Esophagus muscularis mucosa (tissue), 4 donors: ENCODE measurements around the gene OGFR.

Experiments used
- EP300 ChIP-seq: sonication (generic); formaldehyde crosslinking; IDR thresholded peaks from one replicate; pipeline ENCODE4 v1.6.1; 2017; ENCODE audit warnings: antibody characterized with exemption
- POLR2AphosphoS5 ChIP-seq, 2 donors: sonication (generic); formaldehyde crosslinking; IDR thresholded peaks; one replicate each; pipeline ENCODE4 v1.6.1; 2017; ENCODE audit warnings: antibody characterized with exemption in 2 of 2
- TF ChIP-seq, protein P1 (sequence below), 3 experiments: fragments of 200-600 bp in 2 of 3; fragments of 450-650 bp in 1 of 3; sonication (generic) in 2 of 3; IDR thresholded peaks; one replicate each; pipeline ENCODE4 v1.5.1; 2017 to 2019; ENCODE audit warnings: antibody characterized with exemption in 3 of 3, mild to moderate bottlenecking in 2 of 3, moderate library complexity in 1 of 3

DNA sequence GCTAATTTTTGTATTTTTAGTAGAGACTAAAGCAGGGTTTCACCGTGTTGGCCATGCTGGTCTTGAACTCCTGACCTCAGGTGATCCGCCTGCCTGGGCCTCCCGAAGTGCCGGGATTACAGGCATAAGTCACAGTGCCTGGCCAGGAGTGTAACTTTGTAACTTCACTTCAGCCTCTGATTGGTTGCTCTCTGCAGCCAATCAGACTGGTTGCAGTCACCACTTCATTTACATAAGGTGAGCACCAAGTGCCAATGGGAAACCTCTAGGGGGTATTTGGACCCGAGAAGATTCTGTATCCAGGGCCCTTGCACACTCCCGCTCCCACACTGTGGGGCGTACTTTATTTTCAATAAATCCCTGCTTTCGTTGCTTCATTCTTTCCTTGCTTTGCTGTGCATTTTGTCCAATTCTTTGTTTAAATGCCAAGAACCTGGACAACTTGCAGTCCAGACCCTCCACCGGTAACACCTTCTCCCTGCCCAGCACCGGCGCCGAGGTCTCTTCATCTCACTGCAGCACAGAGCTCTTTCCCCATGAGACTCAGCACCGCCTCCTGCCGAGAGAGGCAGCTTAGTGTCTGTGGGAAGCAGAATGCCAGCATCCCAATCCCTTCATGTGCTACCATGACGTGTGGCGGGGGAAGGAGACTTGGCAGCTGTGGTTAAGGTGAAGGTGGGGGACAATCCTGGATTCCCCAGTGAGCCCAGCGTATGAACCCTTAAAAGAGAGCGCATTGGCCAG, 22.3 kb upstream of the OGFR start:
- TF ChIP-seq POLR2AphosphoS5 (IDR thresholded peaks at IDR 0.05) (no peak), EP300 (no peak)
- TF ChIP-seq, protein P1, sequence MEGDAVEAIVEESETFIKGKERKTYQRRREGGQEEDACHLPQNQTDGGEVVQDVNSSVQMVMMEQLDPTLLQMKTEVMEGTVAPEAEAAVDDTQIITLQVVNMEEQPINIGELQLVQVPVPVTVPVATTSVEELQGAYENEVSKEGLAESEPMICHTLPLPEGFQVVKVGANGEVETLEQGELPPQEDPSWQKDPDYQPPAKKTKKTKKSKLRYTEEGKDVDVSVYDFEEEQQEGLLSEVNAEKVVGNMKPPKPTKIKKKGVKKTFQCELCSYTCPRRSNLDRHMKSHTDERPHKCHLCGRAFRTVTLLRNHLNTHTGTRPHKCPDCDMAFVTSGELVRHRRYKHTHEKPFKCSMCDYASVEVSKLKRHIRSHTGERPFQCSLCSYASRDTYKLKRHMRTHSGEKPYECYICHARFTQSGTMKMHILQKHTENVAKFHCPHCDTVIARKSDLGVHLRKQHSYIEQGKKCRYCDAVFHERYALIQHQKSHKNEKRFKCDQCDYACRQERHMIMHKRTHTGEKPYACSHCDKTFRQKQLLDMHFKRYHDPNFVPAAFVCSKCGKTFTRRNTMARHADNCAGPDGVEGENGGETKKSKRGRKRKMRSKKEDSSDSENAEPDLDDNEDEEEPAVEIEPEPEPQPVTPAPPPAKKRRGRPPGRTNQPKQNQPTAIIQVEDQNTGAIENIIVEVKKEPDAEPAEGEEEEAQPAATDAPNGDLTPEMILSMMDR (IDR thresholded peaks at IDR 0.05): peak in 1 of 3 experiments; percentile 3
